Neural progenitor cell (in vitro differentiated cells): Measurements from ENCODE around the gene TUT1.

Experiments
- EZH2 ChIP-seq: fragments of 200-600 bp; sonication (generic); IDR thresholded peaks from 2 replicates; pipeline ENCODE4 v1.6.1; 2017; ENCODE audit warnings: antibody characterized with exemption, mild to moderate bottlenecking, moderate library complexity
- EZH2phosphoT487 ChIP-seq: fragments of 200-600 bp; sonication (generic); IDR thresholded peaks from 2 replicates; pipeline ENCODE4 v1.6.1; 2017; ENCODE audit warnings: antibody characterized with exemption
- TF ChIP-seq, protein P1 (sequence below): fragments of 200-600 bp; sonication (generic); IDR thresholded peaks from 2 replicates; pipeline ENCODE4 v1.5.1; 2017; ENCODE audit warnings: antibody characterized with exemption, mild to moderate bottlenecking

DNA sequence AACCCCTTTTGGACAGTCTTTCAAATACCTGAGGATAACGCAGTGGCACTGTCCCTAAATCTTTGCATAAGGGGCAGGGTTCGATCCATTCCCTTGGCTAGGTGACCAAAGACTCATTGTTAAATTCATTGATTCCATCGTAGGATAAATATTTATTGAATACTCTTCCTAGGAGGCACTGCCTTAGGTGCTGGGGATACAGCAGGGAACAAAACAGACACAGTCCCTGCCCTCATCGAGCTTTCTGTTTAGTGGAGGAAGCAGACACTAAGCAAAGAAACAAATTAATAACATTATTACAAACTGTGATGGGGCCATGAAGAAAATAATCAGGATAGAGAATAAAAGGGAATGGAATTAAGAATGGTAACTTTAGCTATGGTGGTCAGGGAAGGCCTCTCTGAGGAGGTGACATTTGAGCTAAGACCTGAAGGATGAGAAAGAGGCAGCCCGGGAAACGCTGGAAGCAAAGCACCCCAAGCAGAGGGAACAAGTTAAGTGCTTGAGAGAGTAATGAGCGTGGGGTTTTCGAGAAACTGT lies 29.8 kb upstream of the TUT1 start:
- TF ChIP-seq, protein P1, sequence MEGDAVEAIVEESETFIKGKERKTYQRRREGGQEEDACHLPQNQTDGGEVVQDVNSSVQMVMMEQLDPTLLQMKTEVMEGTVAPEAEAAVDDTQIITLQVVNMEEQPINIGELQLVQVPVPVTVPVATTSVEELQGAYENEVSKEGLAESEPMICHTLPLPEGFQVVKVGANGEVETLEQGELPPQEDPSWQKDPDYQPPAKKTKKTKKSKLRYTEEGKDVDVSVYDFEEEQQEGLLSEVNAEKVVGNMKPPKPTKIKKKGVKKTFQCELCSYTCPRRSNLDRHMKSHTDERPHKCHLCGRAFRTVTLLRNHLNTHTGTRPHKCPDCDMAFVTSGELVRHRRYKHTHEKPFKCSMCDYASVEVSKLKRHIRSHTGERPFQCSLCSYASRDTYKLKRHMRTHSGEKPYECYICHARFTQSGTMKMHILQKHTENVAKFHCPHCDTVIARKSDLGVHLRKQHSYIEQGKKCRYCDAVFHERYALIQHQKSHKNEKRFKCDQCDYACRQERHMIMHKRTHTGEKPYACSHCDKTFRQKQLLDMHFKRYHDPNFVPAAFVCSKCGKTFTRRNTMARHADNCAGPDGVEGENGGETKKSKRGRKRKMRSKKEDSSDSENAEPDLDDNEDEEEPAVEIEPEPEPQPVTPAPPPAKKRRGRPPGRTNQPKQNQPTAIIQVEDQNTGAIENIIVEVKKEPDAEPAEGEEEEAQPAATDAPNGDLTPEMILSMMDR = no peak
- TF ChIP-seq EZH2phosphoT487 (no peak), EZH2 (no peak)
